NCI-H82 treated with DMSO at 0.1 percent for 48 hours (cell line): ENCODE measurements around the gene SH3BP5.

Source experiments
- DNase-seq: peaks from one replicate; lab custom pipeline; 2025; ENCODE audit not compliant: unreplicated experiment; lab: John Stamatoyannopoulos, UW

SH3BP5 gene

GRCh38 chr3:15326037-15326436, 6.3 kb downstream of the SH3BP5 start:
- DNase-seq = no peak

- DNase-seq = no peak
These were observed 7.2 kb downstream of the SH3BP5 start for GRCh38 chr3:15325228-15325627.

- no peak for DNase-seq
These were observed 8.0 kb downstream of the SH3BP5 start for GRCh38 chr3:15324379-15324808.

- no peak for DNase-seq
These were observed 9.3 kb downstream of the SH3BP5 start for GRCh38 chr3:15323063-15323462.

- no peak for DNase-seq
These were observed 11.0 kb downstream of the SH3BP5 start for GRCh38 chr3:15321349-15321748.

- no peak for DNase-seq
These were observed 12.8 kb downstream of the SH3BP5 start for GRCh38 chr3:15319575-15319974.

GRCh38 chr3:15319136-15319535, 13.2 kb downstream of the SH3BP5 start:
- DNase-seq = no peak

GRCh38 chr3:15318661-15319060, 13.7 kb downstream of the SH3BP5 start:
- no peak for DNase-seq

GRCh38 chr3:15316998-15317435, 15.4 kb downstream of the SH3BP5 start:
- no peak for DNase-seq

GRCh38 chr3:15315003-15315402, 17.4 kb downstream of the SH3BP5 start:
- no peak for DNase-seq

- DNase-seq = no peak
These were observed 18.1 kb downstream of the SH3BP5 start for GRCh38 chr3:15314276-15314675.

GRCh38 chr3:15313461-15313860, 18.9 kb downstream of the SH3BP5 start:
- DNase-seq = no peak

GRCh38 chr3:15312550-15312949, 19.8 kb downstream of the SH3BP5 start:
- DNase-seq = no peak

GRCh38 chr3:15310491-15311370, 21.7 kb downstream of the SH3BP5 start:
- no peak for DNase-seq

- DNase-seq = no peak
These were observed 22.6 kb downstream of the SH3BP5 start for GRCh38 chr3:15309662-15310335.

- DNase-seq = no peak
These were observed 24.8 kb downstream of the SH3BP5 start for GRCh38 chr3:15307580-15307979.

- DNase-seq = no peak
These were observed 25.4 kb downstream of the SH3BP5 start for GRCh38 chr3:15306979-15307359.

- no peak for DNase-seq
These were observed 27.0 kb downstream of the SH3BP5 start for GRCh38 chr3:15305359-15305844.

- DNase-seq = no peak
These were observed 28.7 kb downstream of the SH3BP5 start for GRCh38 chr3:15303728-15304127.

- no peak for DNase-seq
These were observed 29.2 kb downstream of the SH3BP5 start for GRCh38 chr3:15303216-15303615.

GRCh38 chr3:15301761-15302160, 30.6 kb downstream of the SH3BP5 start:
- DNase-seq = no peak
